ENCODE measurements around the gene TBX15.

- TF ChIP-seq CTCF (IDR thresholded peaks at IDR 0.05) (no peak), POLR2A (IDR thresholded peaks at IDR 0.05) (peak; percentile 93)
Observed at GRCh38 chr1:118914379-118915161, 73.6 kb downstream of the TBX15 start.
